Stimulated activated CD4-positive, alpha-beta T cell treated with anti-CD3 and anti-CD28 coated beads, Interleukin-1b, Interleukin-23, amount 100 ng/mL, for 24 hours (primary cell): Measurements from ENCODE around the gene KIF2A.

ENCODE experiments used
- DNase-seq, 4 experiments: peaks; one replicate each; pipeline ENCODE4 v3.0.0-alpha.2; 2020; ENCODE audit warnings: low read depth in 4 of 4, low spot score in 1 of 4

KIF2A gene

DNA sequence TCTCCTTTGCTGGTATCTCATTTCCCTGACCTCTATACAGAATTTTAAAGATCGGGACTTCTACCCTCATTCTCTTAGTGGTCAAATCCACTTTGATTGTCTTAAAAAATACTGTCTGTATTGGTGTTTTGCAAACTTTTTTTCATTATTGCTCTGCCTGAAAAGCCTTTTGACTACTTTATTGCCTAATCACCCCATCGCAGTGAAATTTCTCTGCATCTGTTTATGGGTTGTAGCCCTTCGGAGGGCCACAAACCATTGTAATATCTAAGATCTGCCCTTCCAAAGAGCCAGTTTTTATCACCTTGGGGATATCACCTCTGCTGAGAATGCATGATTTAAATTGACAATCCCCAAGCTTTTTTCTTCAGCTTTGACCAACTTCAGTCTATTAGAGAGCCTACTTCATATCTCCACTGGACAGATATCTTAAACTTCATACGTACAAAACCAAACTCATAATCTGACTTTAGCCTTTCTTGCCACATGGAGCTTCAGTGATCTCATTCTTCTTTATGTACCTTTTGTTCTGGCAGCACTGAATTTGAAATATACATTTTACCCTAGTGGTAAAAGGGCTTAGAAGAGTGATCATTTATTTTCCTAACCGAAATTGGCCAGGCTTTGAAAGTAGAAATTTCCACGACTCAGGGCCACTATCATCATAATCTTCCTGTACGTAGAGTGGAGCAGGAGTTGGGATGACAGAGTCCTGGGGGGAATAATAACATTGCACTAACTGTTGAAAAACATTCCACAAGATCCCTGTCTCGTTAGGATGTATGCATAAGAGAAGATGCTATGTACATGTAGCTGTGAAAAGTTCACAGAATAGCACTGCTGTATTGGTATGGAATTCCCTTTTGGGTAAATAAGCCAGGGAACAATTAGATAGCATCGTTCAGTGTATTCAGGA lies 21.4 kb downstream of the KIF2A start:
- no peak for DNase-seq

- no peak for DNase-seq
Measured at GRCh38 chr5:62328772-62329491, 22.9 kb downstream of the KIF2A start.

DNA sequence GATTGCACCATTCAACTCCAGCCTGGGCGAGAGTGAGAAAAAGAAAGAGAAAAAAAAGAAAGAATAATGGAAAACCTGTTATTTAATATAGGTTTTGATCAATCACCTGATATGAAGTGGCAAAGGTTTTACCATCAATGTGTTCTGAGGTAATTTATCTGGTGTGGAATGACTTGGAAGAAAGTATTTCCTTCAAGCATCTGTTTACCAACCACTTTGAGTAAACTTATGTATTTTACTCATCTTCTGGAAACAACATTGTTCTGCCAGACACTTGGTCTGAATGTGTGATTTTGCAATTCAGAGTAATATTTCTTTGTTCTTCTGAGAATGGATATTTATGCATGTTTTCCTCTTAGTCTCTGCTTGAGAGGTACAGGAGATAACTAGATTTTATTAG lies 24.3 kb downstream of the KIF2A start:
- DNase-seq = no peak

GRCh38 chr5:62331921-62332320 lies 25.9 kb downstream of the KIF2A start:
- DNase-seq = no peak

DNA sequence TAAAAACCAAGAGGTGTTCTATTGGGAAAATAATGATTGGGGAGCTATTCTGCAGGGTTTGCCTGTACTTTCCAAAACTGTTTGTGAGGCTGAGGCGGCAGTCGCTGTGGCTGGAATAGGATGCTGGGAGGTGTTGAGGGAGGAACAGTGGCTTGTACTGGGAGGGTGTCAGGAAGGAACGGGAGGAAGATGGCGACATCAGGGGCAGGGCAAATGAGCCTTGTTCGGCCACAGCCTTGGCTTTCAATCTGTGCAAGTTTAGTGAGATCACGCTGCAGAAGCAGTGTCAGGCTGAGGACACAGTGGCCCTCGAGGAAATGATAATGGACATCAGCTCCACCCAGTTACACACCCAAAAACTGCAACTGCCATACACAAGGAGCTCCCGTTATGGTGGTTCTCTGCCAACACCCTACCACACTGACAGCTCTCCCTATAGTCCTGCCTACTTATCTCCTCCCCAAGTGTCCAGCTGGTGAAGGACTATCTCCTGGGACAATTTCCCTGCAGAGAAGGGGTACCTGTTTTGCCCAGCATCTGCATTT lies 27.3 kb downstream of the KIF2A start:
- no peak for DNase-seq

GRCh38 chr5:62334082-62334481 lies 28.1 kb downstream of the KIF2A start:
- DNase-seq = no peak

DNA sequence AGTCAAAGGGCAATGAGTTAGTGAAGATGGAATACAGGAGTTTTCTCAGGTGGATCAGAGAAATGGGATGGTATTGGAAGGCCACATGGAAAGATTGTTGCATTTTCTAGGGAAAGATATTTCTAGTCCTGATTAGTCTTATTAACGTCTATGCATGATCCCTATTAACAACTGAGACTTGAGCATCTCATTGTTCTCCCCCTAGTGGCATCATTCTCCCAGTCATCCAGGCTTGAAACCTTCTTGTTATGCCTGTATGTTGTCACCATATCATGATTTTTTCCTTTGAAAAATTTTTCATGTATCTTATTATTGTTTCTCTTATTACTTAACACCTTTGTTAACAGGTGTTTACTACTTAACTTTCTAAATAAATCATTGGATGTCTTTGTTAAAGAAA lies 34.4 kb downstream of the KIF2A start:
- DNase-seq = no peak

- no peak for DNase-seq
Measured at GRCh38 chr5:62340979-62341378, 35.0 kb downstream of the KIF2A start.

GRCh38 chr5:62341783-62342475 lies 35.9 kb downstream of the KIF2A start:
- DNase-seq = no peak

DNA sequence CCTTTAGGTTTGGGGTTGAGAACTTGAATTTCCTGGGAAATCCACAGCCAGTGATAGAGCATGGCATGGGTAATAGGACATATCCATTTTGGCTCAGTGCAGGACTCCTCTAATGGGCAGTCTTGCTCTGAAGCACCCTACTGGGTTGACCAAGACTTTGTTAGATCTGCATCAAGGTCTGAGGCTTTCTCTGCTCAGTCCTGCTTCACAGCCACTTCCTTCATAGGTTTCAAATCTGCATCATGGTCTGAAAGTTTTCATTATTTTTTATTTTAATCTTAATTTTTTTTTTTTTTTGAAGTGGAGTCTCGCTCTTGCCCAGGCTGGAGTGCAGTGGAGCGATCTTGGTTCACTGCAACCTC lies 36.5 kb downstream of the KIF2A start:
- no peak for DNase-seq

DNA sequence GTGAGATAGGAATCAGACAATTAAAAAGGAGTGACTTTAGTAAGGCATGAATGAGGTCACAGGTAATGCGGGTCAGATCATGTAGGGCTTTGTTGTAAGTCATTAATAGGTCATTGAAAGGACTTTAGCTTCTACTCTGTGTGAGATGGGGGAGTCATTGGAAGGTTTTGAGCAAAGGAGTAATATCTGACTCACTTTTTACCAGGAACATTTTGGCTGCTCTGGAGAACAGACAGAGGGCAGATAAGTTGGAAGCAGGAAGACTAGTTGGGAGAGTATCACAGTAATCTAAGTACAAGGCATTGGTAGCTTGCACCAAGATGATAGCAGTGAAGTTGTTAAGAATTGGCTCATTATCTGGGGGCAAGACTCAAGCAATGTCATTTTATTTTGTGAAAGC lies 37.4 kb downstream of the KIF2A start:
- no peak for DNase-seq

DNA sequence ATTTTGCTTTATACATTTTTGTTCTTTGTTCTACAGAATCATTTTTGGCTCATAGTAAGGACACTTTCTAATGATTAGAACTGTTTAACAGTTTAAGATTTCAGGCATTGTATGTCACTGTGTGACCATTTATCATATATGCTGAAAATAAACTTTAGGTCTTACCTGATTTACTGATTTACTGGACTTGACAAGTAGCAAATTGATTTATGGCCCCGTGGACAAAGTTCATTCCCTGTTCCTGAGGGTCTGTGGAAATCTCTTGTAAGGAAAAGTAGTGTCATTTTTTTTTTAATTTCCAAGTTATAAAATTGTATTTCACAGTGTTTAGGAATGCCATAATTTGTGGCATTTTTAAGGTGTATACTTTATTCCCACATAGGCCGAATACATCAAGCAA lies 40.7 kb downstream of the KIF2A start:
- no peak for DNase-seq

DNA sequence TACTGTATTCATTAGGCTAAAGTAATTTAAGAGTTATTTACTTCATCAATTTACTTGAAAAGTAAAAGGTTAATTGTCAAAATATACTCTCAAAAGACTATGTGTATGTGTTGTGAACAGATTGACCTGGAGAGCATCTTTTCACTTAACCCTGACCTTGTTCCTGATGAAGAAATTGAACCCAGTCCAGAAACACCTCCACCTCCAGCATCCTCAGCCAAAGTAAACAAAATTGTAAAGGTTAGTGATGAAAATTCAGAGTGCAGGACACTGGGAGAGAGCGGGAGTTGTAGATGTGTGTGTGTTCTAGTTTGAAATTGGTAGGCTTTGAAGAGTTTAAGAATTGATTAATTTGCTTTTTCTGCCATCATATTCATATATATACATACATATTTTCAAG lies 41.9 kb downstream of the KIF2A start:
- DNase-seq = no peak

GRCh38 chr5:62348723-62349481 lies 42.9 kb downstream of the KIF2A start:
- DNase-seq = no peak

- no peak for DNase-seq
Measured at GRCh38 chr5:62354028-62354874, 48.2 kb downstream of the KIF2A start.

GRCh38 chr5:62362701-62363100 lies 56.7 kb downstream of the KIF2A start:
- DNase-seq = no peak

DNA sequence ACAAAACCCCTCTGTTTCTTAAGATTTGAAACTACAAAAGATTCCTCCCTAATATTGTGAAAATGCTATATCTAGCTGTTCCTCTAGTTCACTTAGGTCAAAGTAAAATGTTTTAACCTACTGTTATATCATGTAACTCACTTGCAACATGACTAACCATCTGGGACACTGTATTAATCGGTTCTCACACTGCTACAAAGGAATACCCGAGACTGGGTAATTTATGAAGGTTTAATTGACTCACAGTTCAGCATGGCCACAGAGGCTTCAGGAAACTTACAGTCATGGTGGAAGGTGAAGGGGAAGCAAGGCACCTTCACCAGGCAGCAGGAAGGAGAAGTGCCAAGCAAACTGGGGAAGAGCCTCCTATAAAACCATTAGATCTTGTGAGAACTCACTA lies 63.0 kb downstream of the KIF2A start:
- DNase-seq = no peak

DNA sequence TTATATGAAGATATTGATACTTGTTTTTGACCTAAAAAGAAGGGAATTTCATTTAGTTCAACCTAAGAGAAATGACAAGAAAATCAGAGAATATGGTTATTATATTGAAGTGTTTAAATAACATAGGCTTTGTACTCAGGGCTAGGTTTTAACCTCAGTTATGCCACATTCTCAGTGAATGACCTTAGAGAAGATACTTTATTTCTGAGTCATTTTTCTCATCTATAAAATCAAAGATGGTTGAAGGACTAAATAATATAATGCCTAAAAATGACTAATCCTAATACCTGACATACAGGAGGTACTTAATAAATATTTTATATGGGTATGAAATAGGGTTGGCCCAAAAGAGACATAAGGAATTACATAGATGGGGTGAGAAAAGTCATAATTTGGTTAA lies 65.4 kb downstream of the KIF2A start:
- no peak for DNase-seq

GRCh38 chr5:62372600-62372999 lies 66.6 kb downstream of the KIF2A start:
- no peak for DNase-seq

DNA sequence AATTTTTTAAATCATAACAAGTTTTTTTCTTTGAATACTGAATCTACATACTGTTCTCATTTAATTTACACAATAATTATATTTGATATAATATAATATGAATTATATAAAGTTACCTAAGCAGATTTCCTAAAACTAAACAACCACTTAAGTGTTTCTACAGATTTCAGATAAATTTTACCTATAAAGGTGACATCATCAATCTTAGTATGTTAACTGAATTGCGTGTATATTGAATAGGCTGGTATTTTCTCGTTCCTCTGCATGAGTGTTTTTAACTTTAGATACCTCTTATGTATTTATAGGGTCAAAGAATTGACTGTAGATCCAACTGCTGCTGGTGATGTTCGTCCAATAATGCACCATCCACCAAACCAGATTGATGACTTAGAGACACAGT lies 67.4 kb downstream of the KIF2A start:
- no peak for DNase-seq
